OCI-LY1 (cell line): ENCODE data around the gene GMDS.

Source experiments
- EZH2 ChIP-seq: fragments of 200-600 bp; sonication (generic), shearing (Covaris generic); IDR thresholded peaks from 2 replicates; pipeline ENCODE4 v1.8.0; 2017; ENCODE audit warnings: borderline replicate concordance, mixed run types, mild to moderate bottlenecking, antibody characterized with exemption, low read length, moderate library complexity, mixed read lengths
- TF ChIP-seq, protein P1 (sequence below): fragments of 200-600 bp; sonication (generic), shearing (Covaris generic); IDR thresholded peaks from 2 replicates; pipeline ENCODE4 v1.5.1; 2017; ENCODE audit warnings: mild to moderate bottlenecking, antibody characterized with exemption, low read length, moderate library complexity, mixed read lengths

DNA sequence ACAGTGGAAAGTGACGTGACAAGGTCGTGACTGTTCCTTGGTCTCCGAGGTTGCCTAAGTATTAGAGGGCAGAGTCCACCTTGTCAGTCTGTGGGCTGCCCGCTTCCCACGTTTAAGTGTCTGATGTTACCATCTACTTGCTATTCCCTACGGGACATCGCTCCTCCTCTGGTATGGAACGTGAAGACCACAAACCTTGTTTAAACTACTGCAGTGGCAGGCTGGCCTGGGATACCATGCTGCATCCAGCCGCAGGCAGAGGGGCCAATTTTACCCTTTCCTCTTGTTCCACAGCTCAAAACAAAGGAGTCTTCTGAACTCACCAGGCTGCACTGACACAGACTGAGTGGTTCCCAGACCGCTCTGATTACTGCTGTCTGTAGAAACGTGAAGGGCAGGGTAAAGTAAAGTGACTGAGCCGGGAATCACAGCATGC, 359.8 kb downstream of the GMDS start:
- no peak for TF ChIP-seq EZH2
- TF ChIP-seq, protein P1, sequence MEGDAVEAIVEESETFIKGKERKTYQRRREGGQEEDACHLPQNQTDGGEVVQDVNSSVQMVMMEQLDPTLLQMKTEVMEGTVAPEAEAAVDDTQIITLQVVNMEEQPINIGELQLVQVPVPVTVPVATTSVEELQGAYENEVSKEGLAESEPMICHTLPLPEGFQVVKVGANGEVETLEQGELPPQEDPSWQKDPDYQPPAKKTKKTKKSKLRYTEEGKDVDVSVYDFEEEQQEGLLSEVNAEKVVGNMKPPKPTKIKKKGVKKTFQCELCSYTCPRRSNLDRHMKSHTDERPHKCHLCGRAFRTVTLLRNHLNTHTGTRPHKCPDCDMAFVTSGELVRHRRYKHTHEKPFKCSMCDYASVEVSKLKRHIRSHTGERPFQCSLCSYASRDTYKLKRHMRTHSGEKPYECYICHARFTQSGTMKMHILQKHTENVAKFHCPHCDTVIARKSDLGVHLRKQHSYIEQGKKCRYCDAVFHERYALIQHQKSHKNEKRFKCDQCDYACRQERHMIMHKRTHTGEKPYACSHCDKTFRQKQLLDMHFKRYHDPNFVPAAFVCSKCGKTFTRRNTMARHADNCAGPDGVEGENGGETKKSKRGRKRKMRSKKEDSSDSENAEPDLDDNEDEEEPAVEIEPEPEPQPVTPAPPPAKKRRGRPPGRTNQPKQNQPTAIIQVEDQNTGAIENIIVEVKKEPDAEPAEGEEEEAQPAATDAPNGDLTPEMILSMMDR = no peak
